ENCODE measurements around the gene KLHDC7A.

GRCh38 chr1:18464665-18465050, 16.1 kb upstream of the KLHDC7A start:
- no peak for TF ChIP-seq SUZ12 (IDR thresholded peaks at IDR 0.05)
- no peak for TF ChIP-seq ELF4 (IDR thresholded peaks at IDR 0.05)
- TF ChIP-seq SP1 (IDR thresholded peaks at IDR 0.05), result no peak
- no peak for TF ChIP-seq TARDBP (IDR thresholded peaks at IDR 0.05)
- TF ChIP-seq FOXM1 (IDR thresholded peaks at IDR 0.05; ENCODE audit: borderline replicate concordance), result no peak
- no peak for TF ChIP-seq FOXA1 (IDR thresholded peaks at IDR 0.05)
- TF ChIP-seq HDGF (IDR thresholded peaks at IDR 0.05; ENCODE audit: borderline replicate concordance), result no peak
- TF ChIP-seq LEF1 (IDR thresholded peaks at IDR 0.05; ENCODE audit: borderline replicate concordance), result no peak
